Karpas-422 (cell line): ENCODE data around the gene GPD1L. TPM values are rescaled to one million over a fixed set of nuclear protein-coding genes. Genes with fewer than 3 reads are reported as not detected.
"Not testable (repeated sequence)": the region's sequence is repeated elsewhere in the genome, so short reads cannot be mapped to it uniquely, and the experiment has no call there.

ENCODE experiments used
- DNase-seq: peaks from one replicate; pipeline ENCODE4 v3.0.0-alpha.2; 2015
- H2AFZ ChIP-seq: fragments of 200-600 bp; sonication (generic); 2 replicates; pipeline ENCODE4 v1.6.1; 2014; ENCODE audit warnings: antibody characterized with exemption, low read length, mixed read lengths
- H3K27ac ChIP-seq: fragments of 200-600 bp; sonication (generic); 2 replicates; pipeline ENCODE4 v1.5.1; 2014; ENCODE audit warnings: mild to moderate bottlenecking, low read length, moderate library complexity
- H3K27me3 ChIP-seq: fragments of 200-600 bp; sonication (generic); 2 replicates; pipeline ENCODE4 v1.6.1; 2014; ENCODE audit warnings: low read length, mixed read lengths
- H3K36me3 ChIP-seq: fragments of 200-600 bp; sonication (generic); 2 replicates; pipeline ENCODE4 v1.6.1; 2014; ENCODE audit warnings: low read length, mixed read lengths; ENCODE audit not compliant: insufficient read depth
- H3K4me1 ChIP-seq: fragments of 200-600 bp; sonication (generic); 2 replicates; pipeline ENCODE4 v1.6.1; 2014; ENCODE audit warnings: mild to moderate bottlenecking, low read length, mixed read lengths
- H3K4me2 ChIP-seq: fragments of 200-600 bp; sonication (generic); 2 replicates; pipeline ENCODE4 v1.6.1; 2014; ENCODE audit warnings: low read length, low read depth, mild to moderate bottlenecking; ENCODE audit not compliant: poor library complexity, severe bottlenecking
- H3K4me3 ChIP-seq: fragments of 200-600 bp; sonication (generic); 2 replicates; pipeline ENCODE4 v1.5.1; 2014; ENCODE audit warnings: mild to moderate bottlenecking, antibody characterized with exemption, low read length, mixed read lengths
- H3K79me2 ChIP-seq: fragments of 200-600 bp; sonication (generic); 2 replicates; pipeline ENCODE4 v1.6.1; 2014; ENCODE audit warnings: mild to moderate bottlenecking, low read length, mixed read lengths
- H3K9ac ChIP-seq: fragments of 200-600 bp; sonication (generic); 2 replicates; pipeline ENCODE4 v1.6.0; 2014; ENCODE audit warnings: low read length
- H3K9me2 ChIP-seq: fragments of 200-600 bp; sonication (generic), shearing (Covaris generic); replicated peaks from 2 replicates; pipeline ENCODE4 v1.6.0; 2014; ENCODE audit warnings: mild to moderate bottlenecking, low read length, moderate library complexity; ENCODE audit not compliant: insufficient read depth
- H3K9me3 ChIP-seq: fragments of 300-700, 200-600 bp; sonication (generic); 2 replicates; pipeline ENCODE4 v1.6.1; 2014; ENCODE audit warnings: low read length, mixed read lengths
- H4K20me1 ChIP-seq: fragments of 200-600 bp; sonication (generic); 2 replicates; pipeline ENCODE4 v1.6.1; 2014; ENCODE audit warnings: mild to moderate bottlenecking, antibody characterized with exemption, low read length, low read depth; ENCODE audit not compliant: insufficient read depth
- total RNA-seq: library from RNA; depleted of rRNA; stranded (reverse); fragments of >200 nt; shearing (Covaris generic); gene quantifications from 2 replicates; pipeline ENCODE4 v1.2.3, GENCODE V29; 2014; ENCODE audit warnings: low replicate concordance

GPD1L gene
- total RNA-seq, 1 experiment from 2014 or later = 13.5 TPM

DNA sequence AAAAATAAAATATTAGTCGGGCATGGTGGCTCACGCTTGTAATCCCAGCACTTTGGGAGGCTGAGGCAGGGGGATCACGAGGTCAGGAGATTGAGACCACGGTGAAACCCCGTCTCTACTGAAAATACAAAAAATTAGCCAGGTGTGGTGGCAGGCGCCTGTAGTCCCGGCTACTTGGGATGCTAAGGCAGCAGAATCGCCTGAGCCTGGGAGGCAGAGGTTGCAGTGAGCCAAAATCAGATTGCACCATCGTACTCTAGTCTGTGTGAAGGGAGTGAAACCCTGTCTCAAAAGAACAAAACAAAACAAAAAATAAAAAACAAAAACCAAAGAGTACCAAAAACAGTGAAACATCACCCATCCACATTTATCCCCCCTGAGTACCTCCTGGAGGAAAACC lies 1.8 kb downstream of the GPD1L start:
- H3K27me3 ChIP-seq, H3K27ac ChIP-seq, H3K4me2 ChIP-seq, H3K4me3 ChIP-seq, H3K9me2 ChIP-seq, H2AFZ ChIP-seq, H3K9ac ChIP-seq, H3K9me3 ChIP-seq, DNase-seq, H3K36me3 ChIP-seq: not testable (repeated sequence)
- Histone ChIP-seq H3K4me1 (peaks cover 14% of the 10 kb centered on the region), H3K79me2 (peaks cover 12% of the 10 kb centered on the region), H4K20me1 (peaks cover 16% of the 10 kb centered on the region; the same call in 1 of the 2 replicates)

DNA sequence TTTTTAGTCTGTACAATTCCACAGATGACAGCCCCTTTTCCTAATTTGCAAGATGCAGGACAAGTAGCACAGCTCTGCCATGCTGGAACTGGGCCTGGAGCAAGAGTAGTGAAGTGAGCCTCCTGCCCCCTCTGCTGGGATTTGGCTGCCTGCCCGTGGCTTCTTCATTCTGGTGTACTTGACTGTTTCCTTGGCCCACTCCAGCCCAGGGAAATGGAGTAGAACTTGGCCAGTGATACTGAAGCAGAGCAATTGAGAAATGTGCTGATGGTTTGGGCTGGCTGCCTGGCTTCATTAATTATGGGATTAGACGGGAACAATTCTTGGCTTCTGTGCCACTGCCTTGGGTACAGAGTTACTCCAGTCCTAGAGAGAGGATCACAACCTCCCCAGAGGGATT lies 2.8 kb downstream of the GPD1L start:
- H3K9me2 ChIP-seq = no peaks in the 10 kb centered on the region
- H3K27ac ChIP-seq = no peak overlapping the region
- H3K4me2 ChIP-seq = no peak overlapping the region
- no peak overlapping the region for H3K4me3 ChIP-seq
- H3K9me3 ChIP-seq = no peaks in the 10 kb centered on the region
- H3K79me2 ChIP-seq = peaks cover 12% of the 10 kb centered on the region
- H3K36me3 ChIP-seq = no peaks in the 10 kb centered on the region
- H3K4me1 ChIP-seq = peaks cover 14% of the 10 kb centered on the region
- H3K27me3 ChIP-seq = no peaks in the 10 kb centered on the region
- DNase-seq = no peak
- peaks cover 16% of the 10 kb centered on the region; the same call in 1 of the 2 replicates for H4K20me1 ChIP-seq
- H3K9ac ChIP-seq = no peak overlapping the region
- H2AFZ ChIP-seq = no peak overlapping the region

DNA sequence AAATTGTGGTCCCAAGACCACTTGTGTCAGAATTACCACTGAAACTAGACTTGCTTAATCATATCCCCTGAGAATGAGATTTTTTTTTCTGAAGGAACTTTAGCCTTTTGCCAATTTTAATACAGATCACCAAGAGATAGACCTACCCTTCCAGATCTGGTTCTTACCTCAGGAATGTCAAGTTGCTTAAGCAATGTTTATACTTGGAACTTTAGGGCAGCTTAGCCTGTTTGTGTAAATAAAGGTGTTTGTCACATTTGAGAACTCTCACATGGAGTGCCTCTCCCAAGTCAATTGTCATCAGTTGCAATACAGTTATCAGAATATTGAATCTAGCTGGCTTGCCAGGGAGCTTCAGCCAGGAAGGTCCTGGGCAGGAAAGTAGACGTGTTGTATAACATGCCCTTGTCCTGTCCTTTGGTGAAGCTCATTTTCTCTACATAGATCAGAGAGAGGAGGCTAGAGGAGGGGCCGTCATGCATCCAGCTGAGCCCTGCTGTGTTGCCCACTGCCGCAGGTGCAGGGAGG lies 3.9 kb downstream of the GPD1L start:
- H4K20me1 ChIP-seq = peaks cover 16% of the 10 kb centered on the region; the same call in 1 of the 2 replicates
- H3K4me1 ChIP-seq = peaks cover 14% of the 10 kb centered on the region
- no peaks in the 10 kb centered on the region for H3K9me2 ChIP-seq
- no peak overlapping the region for H3K4me3 ChIP-seq
- DNase-seq = no peak
- no peak overlapping the region for H2AFZ ChIP-seq
- no peaks in the 10 kb centered on the region for H3K36me3 ChIP-seq
- no peaks in the 10 kb centered on the region for H3K27me3 ChIP-seq
- H3K9ac ChIP-seq = no peak overlapping the region
- H3K4me2 ChIP-seq = no peak overlapping the region
- H3K79me2 ChIP-seq = peaks cover 12% of the 10 kb centered on the region
- no peaks in the 10 kb centered on the region for H3K9me3 ChIP-seq
- H3K27ac ChIP-seq = no peak overlapping the region

DNA sequence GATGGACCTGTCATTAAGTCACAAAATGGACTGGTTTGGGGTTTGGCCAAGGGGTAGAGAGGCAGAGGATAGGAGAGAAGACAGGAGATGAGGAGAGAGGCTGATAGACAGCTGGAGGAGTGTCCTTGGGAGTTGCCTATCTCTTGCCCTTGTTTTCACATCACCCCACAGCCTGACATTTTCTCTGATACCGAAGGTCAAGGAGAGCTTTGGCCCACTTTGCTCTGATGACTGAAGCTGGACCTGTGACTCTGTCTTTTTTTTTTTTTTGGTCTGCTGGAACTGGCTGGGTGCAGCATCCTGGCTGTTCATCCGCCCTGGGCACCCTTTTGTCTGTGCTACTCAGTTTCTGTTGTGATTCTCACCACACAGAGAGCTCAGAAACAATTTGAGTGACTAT lies 5.1 kb downstream of the GPD1L start:
- peaks cover 9% of the 10 kb centered on the region for H3K4me1 ChIP-seq
- no peaks in the 10 kb centered on the region for H3K36me3 ChIP-seq
- H2AFZ ChIP-seq = no peak overlapping the region
- H3K4me3 ChIP-seq = no peak overlapping the region
- H3K27me3 ChIP-seq = no peaks in the 10 kb centered on the region
- no peak for DNase-seq
- no peak overlapping the region for H3K4me2 ChIP-seq
- H4K20me1 ChIP-seq = peaks cover 16% of the 10 kb centered on the region; the same call in 1 of the 2 replicates
- peaks cover 12% of the 10 kb centered on the region for H3K79me2 ChIP-seq
- no peaks in the 10 kb centered on the region for H3K9me2 ChIP-seq
- H3K9ac ChIP-seq = no peak overlapping the region
- H3K27ac ChIP-seq = no peak overlapping the region
- no peaks in the 10 kb centered on the region for H3K9me3 ChIP-seq

DNA sequence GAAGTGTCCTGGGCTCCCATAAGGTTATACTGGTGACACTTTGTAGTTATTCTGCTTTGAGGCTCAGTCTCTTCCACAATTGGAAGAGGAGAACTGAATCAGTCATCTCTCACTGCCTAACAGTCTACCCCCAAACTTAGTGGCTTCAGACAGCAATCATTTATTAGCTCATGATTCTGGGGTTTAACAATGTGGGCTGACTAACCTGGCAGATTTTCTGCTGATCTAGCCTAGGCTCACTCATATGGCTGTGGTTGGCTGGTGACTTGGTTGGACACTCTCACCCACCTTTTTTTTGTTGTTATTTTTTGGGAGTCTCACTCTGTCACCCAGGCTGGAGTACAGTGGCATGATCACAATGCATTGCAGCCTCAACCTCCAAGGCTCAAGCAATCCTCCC lies 7.1 kb downstream of the GPD1L start:
- Histone ChIP-seq H3K4me1 (no peaks in the 10 kb centered on the region), H3K9ac (no peak overlapping the region), H3K4me2 (no peak overlapping the region), H3K9me3 (no peaks in the 10 kb centered on the region), H3K36me3 (no peaks in the 10 kb centered on the region), H3K27me3 (no peaks in the 10 kb centered on the region), H3K9me2 (no peaks in the 10 kb centered on the region), H2AFZ (no peak overlapping the region), H3K79me2 (peaks cover 17% of the 10 kb centered on the region; the same call in 1 of the 2 replicates), H3K4me3 (no peak overlapping the region), H3K27ac (no peak overlapping the region), H4K20me1 (peaks cover 8% of the 10 kb centered on the region; the same call in 1 of the 2 replicates)
- DNase-seq = no peak

DNA sequence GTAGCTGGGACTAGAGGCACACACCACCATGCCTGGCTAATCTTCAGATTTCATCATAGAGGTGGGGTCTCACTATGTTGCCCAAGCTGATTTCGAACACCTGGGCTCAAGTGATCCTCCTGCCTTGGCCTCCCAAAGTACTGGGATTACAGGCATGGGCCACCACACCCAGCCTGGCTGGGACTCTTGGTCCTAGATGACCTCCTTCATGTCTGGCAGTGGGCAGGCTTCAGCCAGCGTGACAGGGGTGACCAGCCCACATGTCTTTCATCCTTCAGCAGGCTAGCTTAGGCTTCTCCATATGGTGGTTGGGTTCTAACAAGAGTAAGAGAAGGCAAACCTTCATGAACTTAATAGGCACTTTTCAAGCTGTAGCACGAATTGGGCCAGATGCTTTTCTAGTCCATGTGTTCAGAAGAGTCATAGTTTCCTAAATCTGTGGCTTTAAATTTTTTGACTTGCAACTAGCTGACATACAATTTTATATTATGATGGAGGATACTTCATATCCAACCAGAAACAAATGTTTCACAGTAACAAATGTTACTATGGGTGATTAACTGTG lies 7.6 kb downstream of the GPD1L start:
- Histone ChIP-seq H3K4me1 (peaks cover 2% of the 10 kb centered on the region), H3K27ac (no peak overlapping the region), H3K4me3 (no peak overlapping the region), H4K20me1 (peaks cover 12% of the 10 kb centered on the region; the same call in 1 of the 2 replicates), H3K36me3 (no peaks in the 10 kb centered on the region), H3K9ac (no peak overlapping the region), H2AFZ (no peak overlapping the region), H3K9me2 (no peaks in the 10 kb centered on the region), H3K27me3 (no peaks in the 10 kb centered on the region), H3K4me2 (no peak overlapping the region), H3K79me2 (peaks cover 20% of the 10 kb centered on the region; the same call in 1 of the 2 replicates), H3K9me3 (no peaks in the 10 kb centered on the region)
- no peak for DNase-seq

DNA sequence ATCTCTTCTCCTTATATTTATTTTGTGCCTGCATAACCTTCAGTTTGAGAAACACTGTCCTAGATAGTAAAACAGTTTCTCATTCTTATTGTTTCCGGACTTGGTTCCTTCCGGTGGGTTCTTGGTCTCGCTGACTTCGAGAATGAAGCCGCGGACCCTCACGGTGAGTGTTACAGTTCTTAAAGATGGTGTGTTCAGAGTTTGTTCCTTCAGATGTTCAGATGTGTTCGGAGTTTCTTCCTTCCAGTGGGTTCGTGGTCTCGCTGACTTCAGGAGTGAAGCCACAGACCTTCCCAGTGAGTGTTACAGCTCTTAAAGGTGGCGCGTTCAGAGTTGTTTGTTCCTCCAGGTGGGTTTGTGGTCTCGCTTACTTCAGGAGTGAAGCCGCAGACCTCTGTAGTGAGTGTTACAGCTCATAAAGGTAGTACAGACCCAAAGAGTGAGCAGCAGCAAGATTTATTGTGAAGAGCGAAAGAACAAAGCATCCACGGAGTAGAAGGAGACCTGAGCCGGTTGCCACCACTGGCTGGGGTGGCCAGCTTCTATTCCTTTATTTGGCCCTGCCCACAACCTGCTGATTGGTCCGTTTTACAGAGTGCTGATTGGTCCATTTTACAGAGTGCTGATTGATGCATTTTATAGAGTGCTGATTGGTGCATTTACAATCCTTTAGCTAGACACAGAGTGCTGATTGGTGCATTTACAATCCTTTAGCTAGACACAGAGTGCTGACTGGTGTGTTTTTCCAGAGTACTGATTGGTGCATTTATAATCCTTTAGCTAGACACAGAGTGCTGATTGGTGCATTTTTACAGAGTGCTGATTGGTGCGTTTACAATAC lies 8.3 kb downstream of the GPD1L start:
- H3K9ac ChIP-seq, H3K27ac ChIP-seq, H3K4me2 ChIP-seq, H3K27me3 ChIP-seq, H3K9me2 ChIP-seq, H3K36me3 ChIP-seq, H3K4me1 ChIP-seq, H3K4me3 ChIP-seq, DNase-seq, H2AFZ ChIP-seq, H3K9me3 ChIP-seq: not testable (repeated sequence)
- H4K20me1 ChIP-seq = peaks cover 14% of the 10 kb centered on the region; the same call in 1 of the 2 replicates
- peaks cover 26% of the 10 kb centered on the region for H3K79me2 ChIP-seq

DNA sequence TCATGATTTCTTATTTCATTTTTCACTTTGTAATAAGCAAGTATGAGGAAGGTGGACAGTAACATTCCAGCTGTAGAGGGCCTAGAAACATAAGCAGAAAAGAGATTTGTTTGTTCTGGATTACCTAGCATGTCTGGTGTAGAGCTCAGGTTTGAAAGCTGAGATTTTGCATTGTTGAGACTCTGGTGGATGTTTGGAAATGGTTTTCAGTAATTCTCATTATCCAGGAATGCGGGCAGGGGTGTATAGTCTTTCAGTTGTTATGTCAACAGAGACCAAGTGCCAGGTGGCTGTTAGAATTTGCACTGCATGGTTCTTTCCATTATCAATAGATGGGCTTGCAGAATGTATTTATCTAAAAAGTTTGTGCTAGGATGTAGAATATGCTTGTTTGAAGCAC lies 10.9 kb downstream of the GPD1L start:
- Histone ChIP-seq H3K4me3 (no peak overlapping the region), H3K27me3 (no peaks in the 10 kb centered on the region), H3K79me2 (peaks cover 30% of the 10 kb centered on the region), H3K4me2 (no peak overlapping the region), H3K9me2 (no peaks in the 10 kb centered on the region), H3K36me3 (no peaks in the 10 kb centered on the region), H3K9ac (no peak overlapping the region), H3K4me1 (peaks cover 13% of the 10 kb centered on the region), H3K27ac (no peak overlapping the region), H3K9me3 (no peaks in the 10 kb centered on the region), H2AFZ (no peak overlapping the region), H4K20me1 (peaks cover 6% of the 10 kb centered on the region; the same call in 1 of the 2 replicates)
- no peak for DNase-seq
